Upper lobe of left lung (tissue), 6 donors: ENCODE data around the gene HPS3. TPM values are rescaled to one million over a fixed set of nuclear protein-coding genes. Genes with fewer than 3 reads are reported as not detected.

Experiments used
- ATAC-seq, 2 donors: fragments of 200-7000 bp; cut with Tn5 transposase; one replicate each; pipeline ENCODE4 v1.9.1; 2022; ENCODE audit warnings: mild to moderate bottlenecking in 2 of 2, moderate library complexity in 2 of 2; ENCODE audit not compliant: low FRiP score in 2 of 2
- DNase-seq, 2 donors: peaks; one replicate each; pipeline ENCODE4 v3.0.0-alpha.2; 2019 to 2020
- H3K27ac ChIP-seq, 4 donors: fragments of 200-600 bp; sonication (generic); one replicate each; pipeline ENCODE4 v1.5.1; 2016 to 2019
- H3K27me3 ChIP-seq, 4 donors: fragments of 200-600 bp; sonication (generic); one replicate each; pipeline ENCODE4 v1.5.1; 2017 to 2019
- H3K36me3 ChIP-seq, 4 donors: fragments of 200-600 bp; sonication (generic); one replicate each; pipeline ENCODE4 v1.5.1; 2016 to 2019
- H3K4me1 ChIP-seq, 4 donors: fragments of 200-600 bp; sonication (generic); one replicate each; pipeline ENCODE4 v1.5.1; 2018 to 2019
- H3K4me3 ChIP-seq, 4 donors: fragments of 200-600 bp; sonication (generic); one replicate each; pipeline ENCODE4 v1.5.1; 2017 to 2019; ENCODE audit warnings: mild to moderate bottlenecking in 2 of 4, moderate library complexity in 1 of 4
- H3K9me3 ChIP-seq, 4 donors: fragments of 200-600 bp; sonication (generic); one replicate each; pipeline ENCODE4 v1.5.1; 2018 to 2019
- CTCF ChIP-seq, 6 experiments: fragments of 450-650 bp in 4 of 6; fragments of 200-600 bp in 2 of 6; sonication (generic) in 2 of 6; IDR thresholded peaks; one replicate each; pipeline ENCODE4 v1.5.1; 2016 to 2019; ENCODE audit warnings: antibody characterized with exemption in 6 of 6
- EP300 ChIP-seq, 4 donors: sonication (generic); formaldehyde crosslinking; IDR thresholded peaks; one replicate each; pipeline ENCODE4 v1.5.1; 2017; ENCODE audit warnings: antibody characterized with exemption in 4 of 4, control low read depth in 2 of 4
- POLR2A ChIP-seq, 4 donors: fragments of 450-650 bp; IDR thresholded peaks; one replicate each; pipeline ENCODE4 v1.5.1; 2016 to 2017; ENCODE audit warnings: antibody characterized with exemption in 4 of 4, mild to moderate bottlenecking in 2 of 4
- POLR2AphosphoS5 ChIP-seq, 2 donors: sonication (generic); formaldehyde crosslinking; IDR thresholded peaks; one replicate each; pipeline ENCODE4 v1.5.1; 2017; ENCODE audit warnings: antibody characterized with exemption in 2 of 2
- WGBS, 2 donors: methylation state at CpG; one replicate each; pipeline ENCODE4 v1.1.5; 2017 to 2018; 5-methylcytosine and 5-hydroxymethylcytosine counted together
- total RNA-seq, 6 donors: library from RNA; depleted of rRNA in 4 of 6; stranded (reverse); fragments of >200 nt in 4 of 6; gene quantifications; one replicate each; pipeline versions ENCODE4 v1.1.0 to v1.2.1, GENCODE V29; 2016 to 2021
- donor health status: DM: no; HTN: no; CAD: no; lungs with moderate emphysema.
- donor health status: DM: no; HTN: yes; CAD: no; lungs with severe emphysema.

HPS3 gene
- total RNA-seq, 6 donors from 2014 or later, result 13.4 to 29.8 (median 17.8) TPM

- no peaks in the 10 kb centered on the region for H3K27me3 ChIP-seq
- no peak for TF ChIP-seq POLR2A (IDR thresholded peaks at IDR 0.05)
- no peak overlapping the region for H3K27ac ChIP-seq
- H3K4me1 ChIP-seq, result peaks cover 0 to 5% (median 2%) of the 10 kb centered on the region in 4 donors
- no peaks in the 10 kb centered on the region for H3K9me3 ChIP-seq
- H3K36me3 ChIP-seq, result no peaks in the 10 kb centered on the region
- 50 to 61% methylated on average over 3 of the region's 3 CpGs for WGBS, 2 donors
- ATAC-seq (peak in 1 of 2 donors; percentile 34), DNase-seq (no peak)
- no peak overlapping the region for H3K4me3 ChIP-seq
Observed at GRCh38 chr3:149203758-149204157, 74.3 kb downstream of the HPS3 start.

- H3K4me1 ChIP-seq, result peaks cover 0 to 3% (median under 1%) of the 10 kb centered on the region in 4 donors
- no peaks in the 10 kb centered on the region for H3K9me3 ChIP-seq
- H3K27me3 ChIP-seq, result no peaks in the 10 kb centered on the region
- no peak for DNase-seq
- 85 to 88% methylated on average over 3 of the region's 3 CpGs for WGBS, 2 donors
- no peak for TF ChIP-seq POLR2AphosphoS5 (IDR thresholded peaks at IDR 0.05)
- no peak for TF ChIP-seq CTCF (IDR thresholded peaks at IDR 0.05)
- no peak for TF ChIP-seq EP300 (IDR thresholded peaks at IDR 0.05)
- TF ChIP-seq POLR2A (IDR thresholded peaks at IDR 0.05), result no peak
- no peak for ATAC-seq
- no peaks in the 10 kb centered on the region for H3K36me3 ChIP-seq
- H3K4me3 ChIP-seq, result no peak overlapping the region
- H3K27ac ChIP-seq, result no peak overlapping the region
Observed at GRCh38 chr3:149204390-149204991, 75.1 kb downstream of the HPS3 start.

GRCh38 chr3:149207475-149207874 lies 78.0 kb downstream of the HPS3 start:
- TF ChIP-seq POLR2AphosphoS5 (IDR thresholded peaks at IDR 0.05) (no peak), POLR2A (IDR thresholded peaks at IDR 0.05) (no peak), CTCF (IDR thresholded peaks at IDR 0.05) (no peak)
- WGBS, 2 donors, result 93 to 100% methylated on average over 2 of the region's 2 CpGs
- Histone ChIP-seq H3K27ac (no peak overlapping the region), H3K4me3 (no peak overlapping the region), H3K27me3 (no peaks in the 10 kb centered on the region), H3K9me3 (no peaks in the 10 kb centered on the region), H3K4me1 (no peaks in the 10 kb centered on the region), H3K36me3 (no peaks in the 10 kb centered on the region)
- DNase-seq, result no peak
- no peak for ATAC-seq

GRCh38 chr3:149209431-149209830 lies 80.0 kb downstream of the HPS3 start:
- 84 to 94% methylated on average over 4 of the region's 4 CpGs for WGBS, 2 donors
- H3K4me3 ChIP-seq, result no peak overlapping the region
- no peaks in the 10 kb centered on the region for H3K9me3 ChIP-seq
- ATAC-seq (no peak), DNase-seq (no peak)
- H3K27ac ChIP-seq, result no peak overlapping the region
- no peaks in the 10 kb centered on the region for H3K36me3 ChIP-seq
- no peaks in the 10 kb centered on the region for H3K4me1 ChIP-seq
- H3K27me3 ChIP-seq, result no peaks in the 10 kb centered on the region
- no peak for TF ChIP-seq POLR2A (IDR thresholded peaks at IDR 0.05)
- no peak for TF ChIP-seq EP300 (IDR thresholded peaks at IDR 0.05)
- TF ChIP-seq POLR2AphosphoS5 (IDR thresholded peaks at IDR 0.05), result no peak
- no peak for TF ChIP-seq CTCF (IDR thresholded peaks at IDR 0.05)

GRCh38 chr3:149212386-149212785 lies 82.9 kb downstream of the HPS3 start:
- no peak for TF ChIP-seq CTCF (IDR thresholded peaks at IDR 0.05)
- TF ChIP-seq POLR2A (IDR thresholded peaks at IDR 0.05), result no peak
- TF ChIP-seq EP300 (IDR thresholded peaks at IDR 0.05), result no peak
- TF ChIP-seq POLR2AphosphoS5 (IDR thresholded peaks at IDR 0.05), result no peak
- WGBS, 2 donors, result 73% methylated on average over 1 of the region's 1 CpG
- DNase-seq (no peak), ATAC-seq (no peak)
- Histone ChIP-seq H3K4me3 (no peak overlapping the region), H3K9me3 (no peaks in the 10 kb centered on the region), H3K27me3 (no peaks in the 10 kb centered on the region), H3K4me1 (peaks cover 6 to 16% (median 10%) of the 10 kb centered on the region in 4 donors), H3K36me3 (no peaks in the 10 kb centered on the region), H3K27ac (no peak overlapping the region)
